IPS DF 6.9 (cell line): ENCODE measurements around the gene RAD21L1.

Experiments used
- DNase-seq: peaks from one replicate; pipeline ENCODE4 v3.0.0-alpha.2; 2013; ENCODE audit warnings: low read depth, low spot score
- H3K27ac ChIP-seq: one replicate; pipeline ENCODE4 v1.5.1; 2013; ENCODE audit warnings: low read length, control low read depth
- H3K27me3 ChIP-seq: 2 replicates; pipeline ENCODE4 v1.6.1; 2013; ENCODE audit warnings: mild to moderate bottlenecking, low read length; ENCODE audit not compliant: control insufficient read depth, insufficient read depth
- H3K36me3 ChIP-seq: 2 replicates; pipeline ENCODE4 v1.6.1; 2013; ENCODE audit warnings: low read length; ENCODE audit not compliant: control insufficient read depth, insufficient read depth
- H3K4me1 ChIP-seq: 2 replicates; pipeline ENCODE4 v1.6.1; 2013; ENCODE audit warnings: low read length; ENCODE audit not compliant: control insufficient read depth, insufficient read depth
- H3K4me3 ChIP-seq: 2 replicates; pipeline ENCODE4 v1.5.1; 2013; ENCODE audit warnings: mild to moderate bottlenecking, low read length
- H3K9me3 ChIP-seq: 2 replicates; pipeline ENCODE4 v1.6.1; 2013; ENCODE audit warnings: low read length, inconsistent platforms; ENCODE audit not compliant: control insufficient read depth, insufficient read depth
- WGBS: extraction: QIAGEN DNeasy Blood & Tissue Kit; methylation state at CpG from one replicate; pipeline ENCODE4 v1.1.7; 2013; ENCODE audit warnings: mixed read lengths, missing lambda C conversion rate; ENCODE audit not compliant: insufficient read length, insufficient coverage; 5-methylcytosine and 5-hydroxymethylcytosine counted together

The RAD21L1 gene

GRCh38 chr20:1254254-1254653, 28.4 kb downstream of the RAD21L1 start:
- no peak overlapping the region for H3K27ac ChIP-seq
- no peaks in the 10 kb centered on the region for H3K36me3 ChIP-seq
- no peak for DNase-seq
- no peak overlapping the region for H3K4me3 ChIP-seq
- no CpG with 5 or more reads among the region's 2 CpGs for WGBS
- H3K9me3 ChIP-seq = no peaks in the 10 kb centered on the region
- H3K27me3 ChIP-seq = no peaks in the 10 kb centered on the region
- H3K4me1 ChIP-seq = no peaks in the 10 kb centered on the region

GRCh38 chr20:1255675-1256074, 29.8 kb downstream of the RAD21L1 start:
- no peaks in the 10 kb centered on the region for H3K36me3 ChIP-seq
- DNase-seq = no peak
- H3K4me3 ChIP-seq = no peak overlapping the region
- H3K4me1 ChIP-seq = no peaks in the 10 kb centered on the region
- WGBS = no CpG with 5 or more reads among the region's 2 CpGs
- no peaks in the 10 kb centered on the region for H3K27me3 ChIP-seq
- no peaks in the 10 kb centered on the region for H3K9me3 ChIP-seq
- H3K27ac ChIP-seq = no peak overlapping the region

GRCh38 chr20:1263853-1264252, 38.0 kb downstream of the RAD21L1 start:
- Histone ChIP-seq H3K36me3 (no peaks in the 10 kb centered on the region), H3K27ac (no peak overlapping the region), H3K4me1 (peaks cover 2% of the 10 kb centered on the region; the same call in 1 of the 2 replicates), H3K9me3 (no peaks in the 10 kb centered on the region), H3K27me3 (no peaks in the 10 kb centered on the region), H3K4me3 (no peak overlapping the region)
- DNase-seq = no peak
- no CpG with 5 or more reads among the region's 1 CpG for WGBS

- Histone ChIP-seq H3K9me3 (no peaks in the 10 kb centered on the region), H3K27me3 (no peaks in the 10 kb centered on the region), H3K4me3 (no peak overlapping the region), H3K27ac (no peak overlapping the region), H3K4me1 (peaks cover 2% of the 10 kb centered on the region; the same call in 1 of the 2 replicates), H3K36me3 (no peaks in the 10 kb centered on the region)
- no peak for DNase-seq
- no CpG with 5 or more reads among the region's 2 CpGs for WGBS
Observed at GRCh38 chr20:1264727-1265126, 38.9 kb downstream of the RAD21L1 start.

GRCh38 chr20:1265226-1265915, 39.5 kb downstream of the RAD21L1 start:
- no CpG with 5 or more reads among the region's 4 CpGs for WGBS
- Histone ChIP-seq H3K4me3 (peak overlapping the region; percentile 59; the same call in 1 of the 2 replicates), H3K27me3 (no peaks in the 10 kb centered on the region), H3K9me3 (no peaks in the 10 kb centered on the region), H3K4me1 (peaks cover 2% of the 10 kb centered on the region; the same call in 1 of the 2 replicates), H3K36me3 (no peaks in the 10 kb centered on the region), H3K27ac (no peak overlapping the region)
- DNase-seq = no peak

- DNase-seq = no peak
- H3K4me1 ChIP-seq = peaks cover 2% of the 10 kb centered on the region; the same call in 1 of the 2 replicates
- no CpG with 5 or more reads among the region's 10 CpGs for WGBS
- H3K4me3 ChIP-seq = peak overlapping the region; percentile 59; the same call in 1 of the 2 replicates
- no peaks in the 10 kb centered on the region for H3K36me3 ChIP-seq
- H3K27me3 ChIP-seq = no peaks in the 10 kb centered on the region
- H3K9me3 ChIP-seq = no peaks in the 10 kb centered on the region
- no peak overlapping the region for H3K27ac ChIP-seq
Observed at GRCh38 chr20:1265916-1266166, 40.0 kb downstream of the RAD21L1 start.

- WGBS = no CpG with 5 or more reads among the region's 61 CpGs
- Histone ChIP-seq H3K4me1 (peaks cover 2% of the 10 kb centered on the region; the same call in 1 of the 2 replicates), H3K9me3 (no peaks in the 10 kb centered on the region), H3K27me3 (no peaks in the 10 kb centered on the region), H3K27ac (no peak within 1 kb of the TSS), H3K4me3 (peak within 1 kb of the TSS; percentile 59; the same call in 1 of the 2 replicates), H3K36me3 (no peaks in the 10 kb centered on the region)
- no peak for DNase-seq
Observed at GRCh38 chr20:1266167-1266973, 40.5 kb downstream of the RAD21L1 start, which contains the start of gene SNPH. Gene SNPH (plus strand): TSS chr20:1266294. CDS start chr20:1296240, 29,946 bp downstream.

- WGBS = no CpG with 5 or more reads among the region's 8 CpGs
- H3K4me1 ChIP-seq = peaks cover 2% of the 10 kb centered on the region; the same call in 1 of the 2 replicates
- H3K9me3 ChIP-seq = no peaks in the 10 kb centered on the region
- no peak overlapping the region for H3K27ac ChIP-seq
- peak overlapping the region; percentile 59; the same call in 1 of the 2 replicates for H3K4me3 ChIP-seq
- no peaks in the 10 kb centered on the region for H3K27me3 ChIP-seq
- DNase-seq = no peak
- no peaks in the 10 kb centered on the region for H3K36me3 ChIP-seq
Observed at GRCh38 chr20:1267161-1267560, 41.3 kb downstream of the RAD21L1 start.

GRCh38 chr20:1267809-1268374, 42.0 kb downstream of the RAD21L1 start:
- H3K27me3 ChIP-seq = no peaks in the 10 kb centered on the region
- H3K36me3 ChIP-seq = no peaks in the 10 kb centered on the region
- H3K27ac ChIP-seq = no peak overlapping the region
- no peak overlapping the region for H3K4me3 ChIP-seq
- DNase-seq = no peak
- H3K9me3 ChIP-seq = no peaks in the 10 kb centered on the region
- H3K4me1 ChIP-seq = peaks cover 2% of the 10 kb centered on the region; the same call in 1 of the 2 replicates
- WGBS = no CpG with 5 or more reads among the region's 3 CpGs

GRCh38 chr20:1269235-1269634, 43.4 kb downstream of the RAD21L1 start:
- Histone ChIP-seq H3K4me3 (no peak overlapping the region), H3K36me3 (no peaks in the 10 kb centered on the region), H3K4me1 (peaks cover 2% of the 10 kb centered on the region; the same call in 1 of the 2 replicates), H3K27me3 (no peaks in the 10 kb centered on the region), H3K27ac (no peak overlapping the region), H3K9me3 (no peaks in the 10 kb centered on the region)
- no peak for DNase-seq
- no CpG with 5 or more reads among the region's 8 CpGs for WGBS
